Measurements from ENCODE around the gene FOXO3B.
"Not testable (repeated sequence)": the region's sequence is repeated elsewhere in the genome, so short reads cannot be mapped to it uniquely, and the experiment has no call there.

Gene FOXO3B

DNA sequence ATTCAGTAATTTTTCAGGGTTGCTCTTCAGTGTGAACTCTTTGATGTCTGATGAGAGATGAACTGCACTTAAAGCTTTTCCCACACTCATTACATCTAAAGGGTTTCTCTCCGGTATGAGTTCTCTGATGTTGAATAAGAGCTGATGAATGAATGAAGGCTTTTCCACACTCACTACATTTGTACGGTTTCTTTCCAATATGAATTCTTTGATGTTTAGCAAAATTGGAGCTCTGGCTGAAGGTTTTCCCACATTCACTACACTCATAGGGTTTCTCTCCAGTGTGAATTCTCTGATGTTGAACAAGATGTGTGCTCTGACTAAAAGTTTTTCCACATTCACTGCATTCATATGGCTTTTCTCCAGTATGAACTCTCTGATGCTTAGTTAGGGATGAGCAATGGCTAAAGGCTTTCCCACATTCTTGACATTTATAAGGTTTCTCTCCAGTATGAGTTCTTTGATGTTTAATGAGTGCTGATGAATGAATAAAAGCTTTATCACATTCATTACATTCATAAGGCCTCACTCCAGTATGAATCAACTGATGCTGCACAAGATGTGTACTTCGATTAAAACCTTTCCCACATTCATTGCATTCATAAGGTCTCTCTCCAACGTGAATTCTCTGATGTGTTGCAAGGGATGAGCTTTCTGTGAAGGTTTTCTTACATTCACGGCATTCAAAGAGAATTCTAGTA lies 20.0 kb downstream of the FOXO3B start:
- intact Hi-C loops (cut with DNase I): not testable (repeated sequence)

GRCh38 chr17:18650094-18650493 lies 32.0 kb downstream of the FOXO3B start:
- DNase-seq; intact Hi-C loops (cut with DNase I): not testable (repeated sequence)

More for the DNA sequence above, 20.0 kb downstream of the FOXO3B start:
- not testable (repeated sequence) for DNase-seq

DNA sequence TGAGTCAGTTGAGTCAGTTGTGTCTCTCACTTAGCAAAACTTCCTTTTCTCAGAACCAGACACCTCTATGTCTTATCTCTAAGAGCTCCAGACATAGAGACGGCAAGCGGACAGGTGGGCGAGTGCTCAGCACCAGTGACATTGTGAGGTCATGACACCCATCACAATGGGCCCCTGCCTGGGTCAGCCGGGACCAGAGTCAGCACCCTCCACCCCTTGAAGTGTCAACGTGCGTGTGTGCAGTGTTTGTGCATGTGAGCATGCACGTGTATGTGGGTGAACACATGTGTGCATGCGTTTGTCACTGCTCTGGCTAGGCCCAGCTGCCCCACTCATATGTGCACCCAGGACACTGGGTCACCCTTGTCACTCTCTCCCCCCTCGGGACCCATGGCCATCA lies 37.8 kb downstream of the FOXO3B start, which contains the start of gene TBC1D28:
TBC1D28 (minus strand) TSS at position 101 of the 400 bp plus-strand sequence. CDS start 3,039 bp downstream, outside the sequence.
- DNase-seq; intact Hi-C loops (cut with DNase I): not testable (repeated sequence)

- DNase-seq; intact Hi-C loops (cut with DNase I): not testable (repeated sequence)
Measured at GRCh38 chr17:18643124-18643523, 39.0 kb downstream of the FOXO3B start.

- peak in 1 of 10 donors; percentile 41 for DNase-seq
- intact Hi-C loops (cut with DNase I): not testable (repeated sequence)
Measured at GRCh38 chr17:18638357-18638756, 43.8 kb downstream of the FOXO3B start.

DNA sequence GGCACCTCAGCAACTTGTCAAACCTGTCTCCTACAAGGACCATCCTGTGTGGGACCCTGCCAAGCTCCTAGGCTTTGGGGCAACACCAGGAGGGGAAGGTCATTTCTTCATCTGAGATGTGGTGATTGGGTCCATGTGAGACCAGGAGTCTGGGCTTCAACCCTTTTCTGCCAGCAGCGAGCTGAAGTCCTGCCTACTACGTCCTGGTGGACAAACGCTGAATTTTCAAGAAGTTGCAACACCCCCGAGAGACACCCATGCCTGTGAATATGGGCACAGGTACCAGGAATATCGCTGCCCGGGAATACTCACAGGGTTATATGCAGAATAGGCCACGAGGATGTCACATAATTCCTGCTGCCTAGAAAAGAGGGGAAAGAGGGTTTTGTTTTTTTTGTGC lies 45.9 kb downstream of the FOXO3B start:
- DNase-seq: peak in 1 of 10 donors; percentile 30
- intact Hi-C loops (cut with DNase I): not testable (repeated sequence)

GRCh38 chr17:18635773-18636172 lies 46.3 kb downstream of the FOXO3B start:
- intact Hi-C loops (cut with DNase I); DNase-seq: not testable (repeated sequence)

- intact Hi-C loops (cut with DNase I): not testable (repeated sequence)
Measured at GRCh38 chr17:18634550-18635263, 47.4 kb downstream of the FOXO3B start.

More at GRCh38 chr17:18634550-18635263, 47.4 kb downstream of the FOXO3B start:
- peak in 1 of 10 donors; percentile 77 for DNase-seq

Data from posterior cingulate gyrus (tissue), 11 donors.